M059J (cell line): ENCODE measurements around the gene CHCT1. TPM values are rescaled to one million over a fixed set of nuclear protein-coding genes. Genes with fewer than 3 reads are reported as not detected.
"Not testable (repeated sequence)": the region's sequence is repeated elsewhere in the genome, so short reads cannot be mapped to it uniquely, and the experiment has no call there.

Experiments
- DNase-seq: peaks from one replicate; pipeline ENCODE4 v3.0.0-alpha.2; 2012; ENCODE audit warnings: low read depth
- total RNA-seq: library from RNA; depleted of rRNA; stranded (reverse); fragments of >200 nt; shearing (Covaris generic); gene quantifications from 2 replicates; pipeline ENCODE4 v1.2.3, GENCODE V29; 2014; rRNA removed

CHCT1 gene
- not detected in 2 replicates for total RNA-seq

GRCh38 chr17:60422162-60422665 is at the start of gene CHCT1:
TSS of gene CHCT1 (plus strand) at chr17:60422489. CDS start at chr17:60422593, 104 bp downstream.
- DNase-seq, result no peak

GRCh38 chr17:60372790-60373483 is 49.4 kb upstream of the CHCT1 start:
- DNase-seq, result peak; percentile 91

- DNase-seq, result not testable (repeated sequence)
These were observed 44.1 kb upstream of the CHCT1 start for GRCh38 chr17:60378187-60378586.

- DNase-seq, result not testable (repeated sequence)
These were observed 42.8 kb upstream of the CHCT1 start for GRCh38 chr17:60379461-60379860.

- no peak for DNase-seq
These were observed 40.3 kb upstream of the CHCT1 start for GRCh38 chr17:60381958-60382357.

- no peak for DNase-seq
These were observed 38.9 kb upstream of the CHCT1 start for GRCh38 chr17:60383379-60383778.

GRCh38 chr17:60384921-60385320 is 37.4 kb upstream of the CHCT1 start:
- DNase-seq, result not testable (repeated sequence)

GRCh38 chr17:60386147-60387058 is 35.9 kb upstream of the CHCT1 start:
- no peak for DNase-seq

GRCh38 chr17:60387666-60388065 is 34.6 kb upstream of the CHCT1 start:
- DNase-seq, result no peak

GRCh38 chr17:60388742-60389141 is 33.5 kb upstream of the CHCT1 start:
- DNase-seq, result no peak

GRCh38 chr17:60390186-60390585 is 32.1 kb upstream of the CHCT1 start:
- DNase-seq, result peak; percentile 74

- peak; percentile 55 for DNase-seq
These were observed 31.3 kb upstream of the CHCT1 start for GRCh38 chr17:60390925-60391470.

- no peak for DNase-seq
These were observed 30.7 kb upstream of the CHCT1 start for GRCh38 chr17:60391471-60392041.

- peak; percentile 96 for DNase-seq
These were observed 30.0 kb upstream of the CHCT1 start, which contains the start of gene USP32 for GRCh38 chr17:60392042-60392844. TSS of gene USP32 (minus strand) at chr17:60392133. CDS start at chr17:60391939, 194 bp downstream.

GRCh38 chr17:60392845-60393702 is 29.2 kb upstream of the CHCT1 start:
- DNase-seq, result peak; percentile 78

GRCh38 chr17:60393840-60394723 is 28.2 kb upstream of the CHCT1 start:
- no peak for DNase-seq

GRCh38 chr17:60395508-60396065 is 26.7 kb upstream of the CHCT1 start:
- DNase-seq, result no peak

GRCh38 chr17:60396412-60396811 is 25.9 kb upstream of the CHCT1 start:
- no peak for DNase-seq
